Progenitor cell of endocrine pancreas (in vitro differentiated cells): Measurements from ENCODE around the gene COL1A1. TPM values are rescaled to one million over a fixed set of nuclear protein-coding genes. Genes with fewer than 3 reads are reported as not detected.

Source experiments
- DNase-seq: peaks from one replicate; pipeline ENCODE4 v3.0.0; 2021; ENCODE audit warnings: low spot score; ENCODE audit not compliant: unreplicated experiment
- H3K27ac Mint-ChIP-seq: 2 replicates; pipeline ENCODE4 v1.8.0; 2021; ENCODE audit warnings: mild to moderate bottlenecking, moderate library complexity, mixed read lengths
- H3K27me3 Mint-ChIP-seq: 2 replicates; pipeline ENCODE4 v1.8.0; 2021; ENCODE audit warnings: mixed read lengths
- H3K36me3 Mint-ChIP-seq: 2 replicates; pipeline ENCODE4 v1.8.0; 2022; ENCODE audit warnings: mixed read lengths; ENCODE audit not compliant: insufficient read depth
- H3K4me1 Mint-ChIP-seq: 2 replicates; pipeline ENCODE4 v1.8.0; 2021; ENCODE audit warnings: low read depth, mixed read lengths
- H3K4me3 Mint-ChIP-seq: 2 replicates; pipeline ENCODE4 v1.8.0; 2021; ENCODE audit warnings: low read depth, mild to moderate bottlenecking, moderate library complexity, mixed read lengths
- H3K9me3 Mint-ChIP-seq: 2 replicates; pipeline ENCODE4 v1.8.0; 2021; ENCODE audit warnings: low read depth, mixed read lengths
- total RNA-seq: library from RNA; stranded (reverse); gene quantifications from 2 replicates; pipeline ENCODE4 v1.2.1, GENCODE V29; 2021
- TF ChIP-seq, protein P1 (sequence below): fragments of 200-600 bp; sonication (generic); IDR thresholded peaks from one replicate; pipeline ENCODE4 v1.5.0; 2021; ENCODE audit warnings: antibody characterized with exemption, mild to moderate bottlenecking; ENCODE audit not compliant: unreplicated experiment

The COL1A1 gene
- total RNA-seq, 1 donor from 2014 or later, result 26.7 TPM

DNA sequence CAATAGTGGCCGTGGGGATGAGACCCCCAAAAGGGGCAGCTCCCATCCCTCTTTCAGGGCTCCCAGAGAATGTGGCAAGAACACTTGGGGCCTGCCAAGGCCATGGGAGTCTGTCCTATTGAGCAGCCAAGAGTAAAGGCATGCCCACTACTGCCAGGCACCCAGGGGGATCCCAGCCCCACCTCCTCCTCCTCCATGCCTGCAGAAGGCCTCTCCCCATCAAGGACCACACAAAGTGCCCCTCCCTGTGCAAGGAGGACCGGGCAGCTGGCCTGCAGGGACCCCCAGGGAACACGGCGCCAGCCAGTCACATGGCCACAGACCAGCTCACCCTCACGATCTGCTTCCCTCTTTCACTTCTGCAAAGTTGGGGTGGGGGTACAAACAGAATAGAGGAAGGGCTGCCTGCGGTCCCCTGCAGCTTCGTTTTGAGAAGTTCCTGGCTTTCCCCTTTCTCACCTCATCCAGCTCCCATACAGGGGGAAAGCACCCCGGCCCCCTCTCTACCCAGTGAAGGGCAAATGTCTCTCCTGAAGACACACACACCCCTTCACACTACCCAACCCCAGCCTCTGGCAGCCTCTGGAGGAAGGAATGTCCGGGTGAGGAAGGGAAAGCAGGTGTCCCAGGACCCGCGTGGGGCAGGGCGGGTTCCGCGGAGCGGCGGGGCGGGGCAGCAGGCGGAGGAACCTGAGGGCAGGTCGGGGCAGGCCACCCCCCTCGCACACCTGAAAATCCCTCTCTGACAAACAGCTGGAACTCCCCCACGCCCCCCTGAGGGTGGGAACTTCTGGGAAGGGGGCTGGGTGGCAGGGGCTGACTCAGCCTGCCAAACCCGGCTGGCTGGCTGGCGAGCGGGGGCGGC lies 53.0 kb downstream of the COL1A1 start:
- H3K27me3 Mint-ChIP-seq, result no peaks in the 10 kb centered on the region
- peaks cover 3% of the 10 kb centered on the region for H3K36me3 Mint-ChIP-seq
- no peak overlapping the region for H3K27ac Mint-ChIP-seq
- no peaks in the 10 kb centered on the region for H3K9me3 Mint-ChIP-seq
- DNase-seq, result no peak
- H3K4me1 Mint-ChIP-seq, result peaks cover 17% of the 10 kb centered on the region
- peak overlapping the region; percentile 66 for H3K4me3 Mint-ChIP-seq
- TF ChIP-seq, protein P1, sequence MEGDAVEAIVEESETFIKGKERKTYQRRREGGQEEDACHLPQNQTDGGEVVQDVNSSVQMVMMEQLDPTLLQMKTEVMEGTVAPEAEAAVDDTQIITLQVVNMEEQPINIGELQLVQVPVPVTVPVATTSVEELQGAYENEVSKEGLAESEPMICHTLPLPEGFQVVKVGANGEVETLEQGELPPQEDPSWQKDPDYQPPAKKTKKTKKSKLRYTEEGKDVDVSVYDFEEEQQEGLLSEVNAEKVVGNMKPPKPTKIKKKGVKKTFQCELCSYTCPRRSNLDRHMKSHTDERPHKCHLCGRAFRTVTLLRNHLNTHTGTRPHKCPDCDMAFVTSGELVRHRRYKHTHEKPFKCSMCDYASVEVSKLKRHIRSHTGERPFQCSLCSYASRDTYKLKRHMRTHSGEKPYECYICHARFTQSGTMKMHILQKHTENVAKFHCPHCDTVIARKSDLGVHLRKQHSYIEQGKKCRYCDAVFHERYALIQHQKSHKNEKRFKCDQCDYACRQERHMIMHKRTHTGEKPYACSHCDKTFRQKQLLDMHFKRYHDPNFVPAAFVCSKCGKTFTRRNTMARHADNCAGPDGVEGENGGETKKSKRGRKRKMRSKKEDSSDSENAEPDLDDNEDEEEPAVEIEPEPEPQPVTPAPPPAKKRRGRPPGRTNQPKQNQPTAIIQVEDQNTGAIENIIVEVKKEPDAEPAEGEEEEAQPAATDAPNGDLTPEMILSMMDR, result peak; percentile 20

DNA sequence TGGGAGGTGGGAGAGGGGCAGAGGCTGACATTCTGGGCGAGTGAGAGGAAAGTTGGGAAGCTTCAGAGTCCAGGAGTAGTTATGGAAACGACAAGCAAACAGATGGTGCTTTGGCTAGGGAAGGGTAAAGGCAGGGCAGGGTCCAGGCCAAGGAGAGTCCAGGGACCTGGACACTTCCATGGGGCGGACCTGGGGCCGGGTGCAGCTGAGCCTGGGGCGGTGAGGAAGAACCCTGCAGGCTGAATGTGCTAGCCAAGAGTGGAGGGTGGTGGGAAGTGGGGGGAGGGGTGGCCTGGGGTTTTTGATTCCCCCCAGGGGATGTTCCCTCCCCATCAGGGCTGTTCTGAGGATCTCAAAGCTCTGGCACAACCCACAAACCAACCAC lies 53.6 kb downstream of the COL1A1 start:
- Mint-ChIP-seq H3K4me1 (peaks cover 17% of the 10 kb centered on the region), H3K9me3 (no peaks in the 10 kb centered on the region), H3K4me3 (peak overlapping the region; percentile 66), H3K36me3 (peaks cover 6% of the 10 kb centered on the region), H3K27me3 (no peaks in the 10 kb centered on the region), H3K27ac (no peak overlapping the region)
- DNase-seq, result no peak
- TF ChIP-seq, protein P1, result no peak

GRCh38 chr17:50146927-50147665 lies 54.3 kb downstream of the COL1A1 start:
- DNase-seq, result no peak

DNA sequence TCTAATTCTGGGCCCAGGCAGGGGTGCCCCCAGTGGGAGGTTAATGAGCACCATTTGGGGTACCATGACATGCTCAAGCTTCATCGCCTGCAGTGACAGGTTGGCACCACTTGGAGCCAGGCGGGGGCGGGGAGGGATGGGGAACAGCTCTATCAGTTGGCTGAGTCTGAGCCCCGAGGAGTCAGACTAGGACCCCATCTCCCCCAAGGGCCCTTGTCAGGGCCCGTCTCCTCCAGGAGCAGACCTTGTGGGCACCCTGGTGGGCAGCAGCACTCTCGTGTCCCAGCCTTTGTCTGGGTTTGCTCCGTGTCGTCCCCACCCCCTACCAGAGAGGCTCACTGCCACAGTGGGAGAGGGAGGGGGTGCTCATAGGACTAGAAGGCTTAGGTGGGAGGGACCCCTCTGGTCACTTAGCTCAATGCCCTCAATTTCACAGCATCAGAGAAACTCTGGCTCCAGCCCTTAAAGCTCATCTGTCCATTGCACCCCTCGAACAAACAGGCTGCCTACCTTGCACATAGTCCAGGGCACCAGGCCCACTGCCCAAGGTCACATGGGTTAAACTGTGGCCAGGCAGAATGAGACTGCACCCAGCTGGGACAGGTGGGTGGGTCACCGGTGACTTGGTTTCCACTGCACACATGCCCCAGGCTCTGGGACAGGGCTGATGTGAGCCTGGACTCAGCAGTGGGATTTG lies 55.1 kb downstream of the COL1A1 start:
- TF ChIP-seq, protein P1, result no peak
- no peak overlapping the region for H3K27ac Mint-ChIP-seq
- peaks cover 12% of the 10 kb centered on the region for H3K36me3 Mint-ChIP-seq
- H3K4me1 Mint-ChIP-seq, result peaks cover 16% of the 10 kb centered on the region
- H3K4me3 Mint-ChIP-seq, result no peak overlapping the region
- no peaks in the 10 kb centered on the region for H3K27me3 Mint-ChIP-seq
- no peaks in the 10 kb centered on the region for H3K9me3 Mint-ChIP-seq
- DNase-seq, result no peak

More at GRCh38 chr17:50146927-50147665, 54.3 kb downstream of the COL1A1 start:
- Mint-ChIP-seq H3K27ac (no peak overlapping the region), H3K27me3 (no peaks in the 10 kb centered on the region), H3K9me3 (no peaks in the 10 kb centered on the region), H3K36me3 (peaks cover 11% of the 10 kb centered on the region), H3K4me1 (peaks cover 17% of the 10 kb centered on the region), H3K4me3 (peak overlapping the region; percentile 50)
- TF ChIP-seq, protein P1, result no peak
